ENCODE measurements around the gene ART1.

DNA sequence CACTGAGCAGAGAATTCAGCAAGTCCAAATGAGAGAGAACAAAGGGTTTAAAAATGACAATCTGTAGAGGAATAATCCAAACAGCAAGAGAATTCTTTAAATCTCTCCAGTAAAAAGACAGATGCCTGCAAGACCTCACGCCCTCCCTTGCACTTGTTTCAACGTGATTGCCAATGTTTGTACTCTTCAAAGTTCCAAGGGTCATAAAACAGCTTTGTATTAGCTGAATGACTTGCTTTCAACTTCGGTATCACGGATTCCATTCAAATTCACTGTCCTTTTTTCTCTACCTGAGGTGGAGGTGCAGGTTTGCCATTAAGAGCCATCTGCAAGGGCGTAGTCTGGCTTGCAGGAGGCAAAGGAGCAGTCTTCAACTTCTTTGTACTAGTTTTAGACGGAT lies 67.3 kb downstream of the ART1 start:
- TF ChIP-seq, protein P1, sequence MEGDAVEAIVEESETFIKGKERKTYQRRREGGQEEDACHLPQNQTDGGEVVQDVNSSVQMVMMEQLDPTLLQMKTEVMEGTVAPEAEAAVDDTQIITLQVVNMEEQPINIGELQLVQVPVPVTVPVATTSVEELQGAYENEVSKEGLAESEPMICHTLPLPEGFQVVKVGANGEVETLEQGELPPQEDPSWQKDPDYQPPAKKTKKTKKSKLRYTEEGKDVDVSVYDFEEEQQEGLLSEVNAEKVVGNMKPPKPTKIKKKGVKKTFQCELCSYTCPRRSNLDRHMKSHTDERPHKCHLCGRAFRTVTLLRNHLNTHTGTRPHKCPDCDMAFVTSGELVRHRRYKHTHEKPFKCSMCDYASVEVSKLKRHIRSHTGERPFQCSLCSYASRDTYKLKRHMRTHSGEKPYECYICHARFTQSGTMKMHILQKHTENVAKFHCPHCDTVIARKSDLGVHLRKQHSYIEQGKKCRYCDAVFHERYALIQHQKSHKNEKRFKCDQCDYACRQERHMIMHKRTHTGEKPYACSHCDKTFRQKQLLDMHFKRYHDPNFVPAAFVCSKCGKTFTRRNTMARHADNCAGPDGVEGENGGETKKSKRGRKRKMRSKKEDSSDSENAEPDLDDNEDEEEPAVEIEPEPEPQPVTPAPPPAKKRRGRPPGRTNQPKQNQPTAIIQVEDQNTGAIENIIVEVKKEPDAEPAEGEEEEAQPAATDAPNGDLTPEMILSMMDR (IDR thresholded peaks at IDR 0.05): no peak
- TF ChIP-seq POLR2A (IDR thresholded peaks at IDR 0.05): no peak

All from Peyer's patch (tissue), 4 donors.